ENCODE measurements around the gene NCOR2. TPM values are rescaled to one million over a fixed set of nuclear protein-coding genes. Genes with fewer than 3 reads are reported as not detected.

Gene NCOR2
- total RNA-seq, 1 experiment from 2014 or later = 52.2 TPM

GRCh38 chr12:124605883-124606774, 38.7 kb upstream of the NCOR2 start:
- H3K27ac ChIP-seq = no peak overlapping the region
- H3K4me3 ChIP-seq = no peak overlapping the region
- no peaks in the 10 kb centered on the region for H3K9me3 ChIP-seq (replicated peaks)
- DNase-seq = peak; percentile 25 to 54
- H3K4me1 ChIP-seq = peaks cover 19% of the 10 kb centered on the region
- no peaks in the 10 kb centered on the region for H3K36me3 ChIP-seq
- no peaks in the 10 kb centered on the region for H3K27me3 ChIP-seq

- H3K27ac ChIP-seq = no peak overlapping the region
- peaks cover 19% of the 10 kb centered on the region for H3K4me1 ChIP-seq
- no peaks in the 10 kb centered on the region for H3K9me3 ChIP-seq (replicated peaks)
Measured at GRCh38 chr12:124605150-124605882, 37.9 kb upstream of the NCOR2 start.

GRCh38 chr12:124604264-124604680, 36.9 kb upstream of the NCOR2 start:
- no peak overlapping the region for H3K4me3 ChIP-seq
- no peaks in the 10 kb centered on the region for H3K27me3 ChIP-seq
- no peak overlapping the region for H3K27ac ChIP-seq
- no peaks in the 10 kb centered on the region for H3K36me3 ChIP-seq
- peaks cover 19% of the 10 kb centered on the region for H3K4me1 ChIP-seq
- DNase-seq = no peak
- no peaks in the 10 kb centered on the region for H3K9me3 ChIP-seq (replicated peaks)

More at GRCh38 chr12:124605150-124605882, 37.9 kb upstream of the NCOR2 start:
- no peaks in the 10 kb centered on the region for H3K36me3 ChIP-seq
- H3K27me3 ChIP-seq = no peaks in the 10 kb centered on the region
- H3K4me3 ChIP-seq = no peak overlapping the region
- peak in 1 of 2 experiments; percentile 37 for DNase-seq

GRCh38 chr12:124603831-124604251, 36.4 kb upstream of the NCOR2 start:
- Histone ChIP-seq H3K36me3 (no peaks in the 10 kb centered on the region), H3K27ac (no peak overlapping the region), H3K9me3 (replicated peaks) (no peaks in the 10 kb centered on the region), H3K27me3 (no peaks in the 10 kb centered on the region), H3K4me1 (peaks cover 15% of the 10 kb centered on the region), H3K4me3 (no peak overlapping the region)
- no peak for DNase-seq

- no peak overlapping the region for H3K4me3 ChIP-seq
- H3K4me1 ChIP-seq = peaks cover 9% of the 10 kb centered on the region; the same call in 1 of the 2 replicates
- H3K36me3 ChIP-seq = no peaks in the 10 kb centered on the region
- H3K27me3 ChIP-seq = no peaks in the 10 kb centered on the region
- DNase-seq = no peak
- H3K27ac ChIP-seq = no peak overlapping the region
- H3K9me3 ChIP-seq (replicated peaks) = no peaks in the 10 kb centered on the region
Measured at GRCh38 chr12:124603100-124603541, 35.7 kb upstream of the NCOR2 start.

- H3K27me3 ChIP-seq = no peaks in the 10 kb centered on the region
- H3K4me1 ChIP-seq = peaks cover 9% of the 10 kb centered on the region; the same call in 1 of the 2 replicates
- no peak overlapping the region for H3K27ac ChIP-seq
- DNase-seq = no peak
- no peaks in the 10 kb centered on the region for H3K9me3 ChIP-seq (replicated peaks)
- H3K36me3 ChIP-seq = no peaks in the 10 kb centered on the region
- H3K4me3 ChIP-seq = no peak overlapping the region
Measured at GRCh38 chr12:124601706-124602105, 34.3 kb upstream of the NCOR2 start.

GRCh38 chr12:124599074-124599999, 31.9 kb upstream of the NCOR2 start:
- no peaks in the 10 kb centered on the region for H3K4me1 ChIP-seq
- no peaks in the 10 kb centered on the region for H3K36me3 ChIP-seq
- no peak overlapping the region for H3K4me3 ChIP-seq
- no peak overlapping the region for H3K27ac ChIP-seq
- no peaks in the 10 kb centered on the region for H3K9me3 ChIP-seq (replicated peaks)
- no peak for DNase-seq
- no peaks in the 10 kb centered on the region for H3K27me3 ChIP-seq

GRCh38 chr12:124597041-124597440, 29.6 kb upstream of the NCOR2 start:
- Histone ChIP-seq H3K4me1 (no peaks in the 10 kb centered on the region), H3K36me3 (no peaks in the 10 kb centered on the region), H3K9me3 (replicated peaks) (no peaks in the 10 kb centered on the region), H3K4me3 (no peak overlapping the region), H3K27ac (no peak overlapping the region), H3K27me3 (no peaks in the 10 kb centered on the region; the same call in 1 of the 2 replicates)
- DNase-seq = no peak

GRCh38 chr12:124595444-124595843, 28.0 kb upstream of the NCOR2 start:
- Histone ChIP-seq H3K9me3 (replicated peaks) (peaks cover 3% of the 10 kb centered on the region), H3K4me1 (no peaks in the 10 kb centered on the region), H3K27me3 (no peaks in the 10 kb centered on the region; the same call in 1 of the 2 replicates), H3K4me3 (no peak overlapping the region), H3K27ac (no peak overlapping the region), H3K36me3 (no peaks in the 10 kb centered on the region)
- no peak for DNase-seq

- peaks cover 5% of the 10 kb centered on the region for H3K9me3 ChIP-seq (replicated peaks)
- no peaks in the 10 kb centered on the region for H3K4me1 ChIP-seq
Measured at GRCh38 chr12:124594851-124595250, 27.4 kb upstream of the NCOR2 start.

GRCh38 chr12:124593851-124594401, 26.5 kb upstream of the NCOR2 start:
- Histone ChIP-seq H3K36me3 (no peaks in the 10 kb centered on the region), H3K9me3 (replicated peaks) (peaks cover 5% of the 10 kb centered on the region), H3K4me1 (peaks cover 6% of the 10 kb centered on the region), H3K4me3 (no peak overlapping the region), H3K27ac (no peak overlapping the region), H3K27me3 (no peaks in the 10 kb centered on the region; the same call in 1 of the 2 replicates)
- no peak for DNase-seq

More at GRCh38 chr12:124594851-124595250, 27.4 kb upstream of the NCOR2 start:
- H3K27me3 ChIP-seq = no peaks in the 10 kb centered on the region; the same call in 1 of the 2 replicates
- H3K27ac ChIP-seq = no peak overlapping the region
- no peak for DNase-seq
- H3K36me3 ChIP-seq = no peaks in the 10 kb centered on the region
- H3K4me3 ChIP-seq = no peak overlapping the region

GRCh38 chr12:124593176-124593575, 25.8 kb upstream of the NCOR2 start:
- no peaks in the 10 kb centered on the region; the same call in 1 of the 2 replicates for H3K27me3 ChIP-seq
- H3K4me3 ChIP-seq = no peak overlapping the region
- no peak overlapping the region for H3K27ac ChIP-seq
- peaks cover 5% of the 10 kb centered on the region for H3K9me3 ChIP-seq (replicated peaks)
- peaks cover 14% of the 10 kb centered on the region for H3K4me1 ChIP-seq
- no peak for DNase-seq
- H3K36me3 ChIP-seq = no peaks in the 10 kb centered on the region

GRCh38 chr12:124592481-124593160, 25.2 kb upstream of the NCOR2 start:
- Histone ChIP-seq H3K9me3 (replicated peaks) (peaks cover 5% of the 10 kb centered on the region), H3K27ac (no peak overlapping the region), H3K4me1 (peaks cover 16% of the 10 kb centered on the region), H3K36me3 (no peaks in the 10 kb centered on the region), H3K4me3 (no peak overlapping the region), H3K27me3 (no peaks in the 10 kb centered on the region; the same call in 1 of the 2 replicates)
- DNase-seq = no peak

All from SJCRH30 (cell line).